Suprapubic skin (tissue), 4 donors: Measurements from ENCODE around the gene ETV1. TPM values are rescaled to one million over a fixed set of nuclear protein-coding genes. Genes with fewer than 3 reads are reported as not detected.

Experiments
- DNase-seq, 2 donors: peaks; one replicate each; pipeline ENCODE4 v3.0.0-alpha.2; 2019; ENCODE audit warnings: low spot score in 2 of 2
- H3K27ac ChIP-seq: fragments of 200-600 bp; sonication (generic); one replicate; pipeline ENCODE4 v1.5.1; 2019
- H3K27me3 ChIP-seq: fragments of 200-600 bp; sonication (generic); one replicate; pipeline ENCODE4 v1.5.1; 2019
- H3K36me3 ChIP-seq: fragments of 200-600 bp; sonication (generic); one replicate; pipeline ENCODE4 v1.5.1; 2019
- H3K4me1 ChIP-seq: fragments of 200-600 bp; sonication (generic); one replicate; pipeline ENCODE4 v1.5.1; 2019
- H3K4me3 ChIP-seq: fragments of 200-600 bp; sonication (generic); one replicate; pipeline ENCODE4 v1.5.1; 2019; ENCODE audit warnings: mild to moderate bottlenecking
- H3K9me3 ChIP-seq: fragments of 200-600 bp; sonication (generic); one replicate; pipeline ENCODE4 v1.5.1; 2019
- EP300 ChIP-seq: sonication (generic); formaldehyde crosslinking; IDR thresholded peaks from one replicate; pipeline ENCODE4 v1.6.1; 2017; ENCODE audit warnings: antibody characterized with exemption
- POLR2A ChIP-seq, 2 donors: fragments of 450-650 bp; IDR thresholded peaks; one replicate each; pipeline ENCODE4 v1.6.1; 2017; ENCODE audit warnings: antibody characterized with exemption in 2 of 2, mild to moderate bottlenecking in 2 of 2, moderate library complexity in 2 of 2
- POLR2AphosphoS5 ChIP-seq, 3 donors: sonication (generic); formaldehyde crosslinking; IDR thresholded peaks; one replicate each; pipeline ENCODE4 v1.6.1; 2017; ENCODE audit warnings: antibody characterized with exemption in 3 of 3
- WGBS: methylation state at CpG from one replicate; pipeline ENCODE4 v1.1.5; 2018; 5-methylcytosine and 5-hydroxymethylcytosine counted together
- total RNA-seq, 4 donors: library from RNA; depleted of rRNA; stranded (reverse); fragments of >200 nt; gene quantifications; one replicate each; pipeline ENCODE4 v1.1.0, GENCODE V29; 2016
- TF ChIP-seq, protein P1 (sequence below), 2 donors: fragments of 200-600 bp in 1 of 2; fragments of 450-650 bp in 1 of 2; sonication (generic) in 1 of 2; IDR thresholded peaks; one replicate each; pipeline ENCODE4 v1.5.1; 2016 to 2019; ENCODE audit warnings: antibody characterized with exemption in 2 of 2, mild to moderate bottlenecking in 1 of 2, moderate library complexity in 1 of 2

Gene ETV1
- total RNA-seq: 1 to 10 TPM; 3.3 to 7.6 (median 5.3) TPM

GRCh38 chr7:13989126-13989948 is at the start of gene ETV1:
Gene ETV1, minus strand, starts transcription at chr7:13989666. Its CDS starts 614 bp downstream, at chr7:13989052.
- no peaks in the 10 kb centered on the region for H3K9me3 ChIP-seq
- no peaks in the 10 kb centered on the region for H3K36me3 ChIP-seq
- TF ChIP-seq POLR2AphosphoS5 (IDR thresholded peaks at IDR 0.05) (no peak), POLR2A (IDR thresholded peaks at IDR 0.05) (no peak), EP300 (no peak)
- TF ChIP-seq, protein P1, sequence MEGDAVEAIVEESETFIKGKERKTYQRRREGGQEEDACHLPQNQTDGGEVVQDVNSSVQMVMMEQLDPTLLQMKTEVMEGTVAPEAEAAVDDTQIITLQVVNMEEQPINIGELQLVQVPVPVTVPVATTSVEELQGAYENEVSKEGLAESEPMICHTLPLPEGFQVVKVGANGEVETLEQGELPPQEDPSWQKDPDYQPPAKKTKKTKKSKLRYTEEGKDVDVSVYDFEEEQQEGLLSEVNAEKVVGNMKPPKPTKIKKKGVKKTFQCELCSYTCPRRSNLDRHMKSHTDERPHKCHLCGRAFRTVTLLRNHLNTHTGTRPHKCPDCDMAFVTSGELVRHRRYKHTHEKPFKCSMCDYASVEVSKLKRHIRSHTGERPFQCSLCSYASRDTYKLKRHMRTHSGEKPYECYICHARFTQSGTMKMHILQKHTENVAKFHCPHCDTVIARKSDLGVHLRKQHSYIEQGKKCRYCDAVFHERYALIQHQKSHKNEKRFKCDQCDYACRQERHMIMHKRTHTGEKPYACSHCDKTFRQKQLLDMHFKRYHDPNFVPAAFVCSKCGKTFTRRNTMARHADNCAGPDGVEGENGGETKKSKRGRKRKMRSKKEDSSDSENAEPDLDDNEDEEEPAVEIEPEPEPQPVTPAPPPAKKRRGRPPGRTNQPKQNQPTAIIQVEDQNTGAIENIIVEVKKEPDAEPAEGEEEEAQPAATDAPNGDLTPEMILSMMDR (IDR thresholded peaks at IDR 0.05): peak in 1 of 2 donors; percentile 20
- peaks cover 24% of the 10 kb centered on the region for H3K4me1 ChIP-seq
- no peaks in the 10 kb centered on the region for H3K27me3 ChIP-seq
- peak within 1 kb of the TSS; percentile 69 for H3K4me3 ChIP-seq
- peak within 1 kb of the TSS; percentile 82 for H3K27ac ChIP-seq
- peak; percentile 79 to 82 for DNase-seq
- WGBS: under 1% methylated on average over 37 of the region's 38 CpGs

DNA sequence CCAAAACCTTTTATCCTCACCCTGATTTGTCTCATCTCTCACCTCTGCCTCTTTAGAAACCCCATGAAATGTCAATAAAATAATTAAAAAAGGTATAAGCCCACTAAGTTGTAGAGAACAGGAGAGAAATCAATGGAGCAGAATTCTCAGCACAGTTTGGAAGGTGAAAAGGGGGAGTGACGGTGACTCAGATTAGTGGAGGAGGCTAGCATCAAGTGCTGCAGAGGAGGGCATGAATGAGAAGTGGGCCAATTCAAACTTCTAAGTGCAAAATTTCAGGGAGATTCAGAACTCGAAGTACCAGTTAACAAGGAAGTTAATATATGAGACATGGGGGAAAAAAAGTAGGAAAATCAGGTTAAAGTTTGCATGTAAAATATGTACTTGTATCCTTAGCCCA is 34.9 kb upstream of the ETV1 start:
- H3K4me1 ChIP-seq: no peaks in the 10 kb centered on the region
- no peaks in the 10 kb centered on the region for H3K9me3 ChIP-seq
- H3K27me3 ChIP-seq: no peaks in the 10 kb centered on the region
- H3K27ac ChIP-seq: no peak overlapping the region
- TF ChIP-seq POLR2A (IDR thresholded peaks at IDR 0.05): no peak
- TF ChIP-seq POLR2AphosphoS5 (IDR thresholded peaks at IDR 0.05): no peak
- TF ChIP-seq EP300: no peak
- TF ChIP-seq, protein P1 (IDR thresholded peaks at IDR 0.05): no peak
- H3K36me3 ChIP-seq: no peaks in the 10 kb centered on the region
- H3K4me3 ChIP-seq: no peak overlapping the region
- no peak for DNase-seq
- 80% methylated on average over 2 of the region's 2 CpGs for WGBS

DNA sequence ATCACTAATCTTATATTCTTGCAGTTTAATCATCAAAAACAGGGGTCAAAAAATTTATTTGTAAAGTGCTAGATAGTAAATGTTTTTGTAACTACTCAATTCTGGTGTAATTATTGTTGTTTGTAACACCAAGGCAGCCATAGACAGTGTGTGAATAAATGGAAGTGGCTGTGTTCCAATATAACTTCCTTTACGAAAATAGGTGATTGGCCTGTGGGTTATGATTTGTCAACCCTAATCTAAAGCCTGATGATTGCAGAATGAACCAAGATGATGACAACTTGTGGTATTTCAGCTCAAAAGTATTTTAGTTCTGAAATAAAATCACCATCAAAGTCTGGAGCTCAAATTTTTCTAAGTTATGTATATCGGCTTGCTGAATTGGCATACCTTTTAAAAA is 34.4 kb upstream of the ETV1 start:
- WGBS: 72% methylated on average over 2 of the region's 2 CpGs
- DNase-seq: no peak
- no peaks in the 10 kb centered on the region for H3K9me3 ChIP-seq
- H3K27ac ChIP-seq: no peak overlapping the region
- no peaks in the 10 kb centered on the region for H3K27me3 ChIP-seq
- H3K4me3 ChIP-seq: no peak overlapping the region
- TF ChIP-seq POLR2A (IDR thresholded peaks at IDR 0.05): no peak
- TF ChIP-seq POLR2AphosphoS5 (IDR thresholded peaks at IDR 0.05): no peak
- TF ChIP-seq EP300: no peak
- TF ChIP-seq, protein P1 (IDR thresholded peaks at IDR 0.05): no peak
- H3K36me3 ChIP-seq: no peaks in the 10 kb centered on the region
- H3K4me1 ChIP-seq: no peaks in the 10 kb centered on the region

DNA sequence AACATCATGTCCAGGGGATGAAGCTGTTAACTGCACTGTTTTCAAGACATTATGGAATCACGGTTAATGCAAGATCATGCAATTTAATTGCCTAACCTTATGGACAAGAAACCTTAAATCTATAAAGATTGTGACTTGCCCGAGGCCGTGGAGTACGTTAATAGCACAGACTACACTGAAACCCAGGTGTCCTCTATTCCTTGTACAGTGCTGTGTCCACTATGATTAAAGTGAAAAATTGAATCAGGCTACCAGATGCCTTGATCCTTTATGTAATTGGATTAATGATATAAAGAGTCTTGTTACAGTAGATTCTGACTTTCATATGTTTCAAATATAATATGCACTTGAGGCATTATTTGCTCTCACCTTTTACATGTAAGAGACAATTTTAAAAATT is 33.9 kb upstream of the ETV1 start:
- H3K4me1 ChIP-seq: no peaks in the 10 kb centered on the region
- no peak for DNase-seq
- 82% methylated on average over 4 of the region's 4 CpGs for WGBS
- no peaks in the 10 kb centered on the region for H3K27me3 ChIP-seq
- H3K36me3 ChIP-seq: no peaks in the 10 kb centered on the region
- TF ChIP-seq POLR2AphosphoS5 (IDR thresholded peaks at IDR 0.05): no peak
- TF ChIP-seq POLR2A (IDR thresholded peaks at IDR 0.05): no peak
- TF ChIP-seq, protein P1 (IDR thresholded peaks at IDR 0.05): no peak
- no peak for TF ChIP-seq EP300
- H3K9me3 ChIP-seq: no peaks in the 10 kb centered on the region
- no peak overlapping the region for H3K27ac ChIP-seq
- no peak overlapping the region for H3K4me3 ChIP-seq

- WGBS: 63% methylated on average over 3 of the region's 3 CpGs
- no peak overlapping the region for H3K27ac ChIP-seq
These were observed 31.6 kb upstream of the ETV1 start for GRCh38 chr7:14021069-14021468.

More at GRCh38 chr7:14021069-14021468, 31.6 kb upstream of the ETV1 start:
- no peaks in the 10 kb centered on the region for H3K27me3 ChIP-seq
- no peak overlapping the region for H3K4me3 ChIP-seq
- H3K4me1 ChIP-seq: no peaks in the 10 kb centered on the region
- no peaks in the 10 kb centered on the region for H3K9me3 ChIP-seq
- H3K36me3 ChIP-seq: no peaks in the 10 kb centered on the region
- no peak for DNase-seq
- no peak for TF ChIP-seq EP300
- no peak for TF ChIP-seq POLR2A (IDR thresholded peaks at IDR 0.05)
- TF ChIP-seq POLR2AphosphoS5 (IDR thresholded peaks at IDR 0.05): no peak
- TF ChIP-seq, protein P1 (IDR thresholded peaks at IDR 0.05): no peak
